ENCODE measurements around the gene ECI1.
A peak's percentile ranks its signal among the peaks of the same experiment; 100 is the strongest.

The ECI1 gene

GRCh38 chr16:2251296-2252111 lies at the start of gene ECI1:
Gene ECI1 (minus strand): TSS chr16:2251587. CDS start chr16:2251566, 21 bp downstream.
- peak; percentile 67 for DNase-seq

DNA sequence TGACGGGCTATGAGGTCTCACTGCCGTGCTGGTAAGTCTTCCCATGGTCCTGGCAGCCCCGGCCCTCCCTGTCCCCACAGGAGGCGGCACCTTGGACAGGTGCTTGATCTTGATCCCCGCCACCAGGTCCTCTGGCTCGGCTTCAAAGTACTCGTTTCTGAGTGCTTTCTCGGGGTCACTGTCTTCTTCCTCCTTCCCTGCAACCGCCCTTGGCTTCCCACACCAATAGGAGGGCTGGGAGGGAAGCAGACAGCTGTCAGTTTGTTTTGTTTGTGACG lies 48.5 kb upstream of the ECI1 start:
- DNase-seq = no peak

- DNase-seq = no peak
Measured at GRCh38 chr16:2299121-2299914, 47.9 kb upstream of the ECI1 start.

DNA sequence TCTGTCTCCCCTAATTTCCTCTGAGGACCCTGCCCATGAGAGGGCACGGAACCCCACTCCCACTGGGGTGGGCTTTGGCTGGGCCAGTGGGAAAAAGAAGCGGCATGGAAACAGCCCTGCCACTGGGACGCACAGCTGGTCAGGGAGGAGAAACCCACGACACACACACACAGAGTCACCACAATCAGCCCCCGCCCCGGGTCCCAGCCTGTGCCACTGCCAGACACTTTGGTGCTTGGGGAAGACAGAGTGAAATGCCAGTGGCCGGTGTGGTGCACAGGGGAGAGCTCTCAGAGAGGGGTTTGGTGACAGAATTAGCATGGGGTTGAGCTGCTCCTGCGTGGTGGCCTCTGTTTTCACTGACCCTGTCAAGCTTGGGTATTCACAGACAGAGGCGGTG lies 47.2 kb upstream of the ECI1 start:
- DNase-seq = no peak

GRCh38 chr16:2297506-2297860 lies 46.1 kb upstream of the ECI1 start:
- no peak for DNase-seq

DNA sequence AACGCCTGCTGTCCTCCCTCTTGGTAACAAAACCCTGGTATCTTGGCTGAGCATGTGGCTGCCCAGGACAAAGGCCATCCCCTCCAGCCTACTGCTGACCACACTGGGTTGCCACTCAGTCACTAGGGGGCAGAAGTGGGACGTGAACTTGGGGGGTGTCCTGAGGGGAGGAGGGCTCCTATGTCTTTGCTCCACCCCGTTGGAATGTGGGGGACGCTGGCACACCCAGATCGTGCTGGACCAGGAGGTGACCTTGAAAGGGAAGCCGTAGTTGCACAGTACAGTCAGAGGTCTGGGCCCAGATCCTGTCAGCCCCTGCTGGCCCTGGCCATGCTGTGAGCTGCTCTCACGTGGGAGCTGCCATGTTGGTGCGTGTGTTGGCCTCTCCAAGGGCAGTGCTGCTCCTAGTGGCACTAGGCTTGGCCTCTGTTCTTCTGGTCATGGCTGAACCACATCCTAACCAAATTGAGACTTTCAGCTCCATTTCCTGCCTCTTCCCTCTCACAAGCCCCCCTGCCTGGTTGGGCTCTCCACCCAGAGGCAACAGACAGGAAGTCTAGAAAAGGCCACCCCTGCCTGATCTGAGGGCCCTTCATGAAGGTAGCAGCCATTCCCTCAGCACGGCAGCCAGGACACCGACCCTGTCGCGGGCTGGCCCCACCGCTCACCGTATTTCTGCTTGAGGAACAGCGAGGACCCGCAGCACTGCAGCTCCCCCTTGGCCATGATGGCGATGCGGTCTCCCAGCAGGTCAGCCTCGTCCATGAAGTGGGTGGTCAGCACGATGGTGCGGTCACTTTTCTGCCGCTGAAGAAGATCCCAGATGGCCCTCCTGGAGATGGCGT lies 45.5 kb upstream of the ECI1 start:
- no peak for DNase-seq

DNA sequence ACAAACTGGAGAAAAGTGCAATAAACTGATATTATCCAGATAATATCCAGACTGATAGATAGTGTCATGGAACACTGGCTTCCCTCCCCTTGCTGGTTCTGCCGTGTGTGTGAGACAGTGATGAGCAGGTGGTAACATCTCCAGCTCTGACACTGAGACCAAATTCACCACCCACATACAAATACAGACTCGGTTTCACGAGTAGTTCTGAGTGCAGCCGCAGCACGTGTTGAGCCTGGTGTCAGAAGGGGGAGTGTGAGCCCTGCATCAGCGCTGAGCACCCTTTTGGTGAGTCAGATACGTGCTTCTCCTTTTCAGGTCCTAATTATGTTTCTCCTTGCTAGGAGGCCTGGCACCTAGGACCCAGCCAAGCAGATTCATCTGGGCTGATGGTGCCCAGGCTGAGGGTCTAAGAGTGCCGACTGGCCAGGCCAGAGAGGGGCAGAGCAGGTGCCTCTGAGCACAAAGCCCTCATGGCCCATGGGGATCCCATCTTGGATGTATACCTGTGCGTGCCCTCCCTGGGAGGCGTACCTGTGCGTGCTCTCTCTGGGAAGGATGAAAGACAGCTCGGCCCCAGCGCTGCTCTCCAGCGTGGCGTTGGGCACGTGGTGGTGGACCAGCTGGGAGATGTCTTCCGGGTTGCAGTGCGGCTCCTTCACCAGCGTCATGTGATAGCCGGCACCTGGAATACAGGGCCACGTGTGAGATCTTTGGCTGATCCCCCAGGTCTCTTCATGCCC lies 43.8 kb upstream of the ECI1 start:
- DNase-seq = no peak

DNA sequence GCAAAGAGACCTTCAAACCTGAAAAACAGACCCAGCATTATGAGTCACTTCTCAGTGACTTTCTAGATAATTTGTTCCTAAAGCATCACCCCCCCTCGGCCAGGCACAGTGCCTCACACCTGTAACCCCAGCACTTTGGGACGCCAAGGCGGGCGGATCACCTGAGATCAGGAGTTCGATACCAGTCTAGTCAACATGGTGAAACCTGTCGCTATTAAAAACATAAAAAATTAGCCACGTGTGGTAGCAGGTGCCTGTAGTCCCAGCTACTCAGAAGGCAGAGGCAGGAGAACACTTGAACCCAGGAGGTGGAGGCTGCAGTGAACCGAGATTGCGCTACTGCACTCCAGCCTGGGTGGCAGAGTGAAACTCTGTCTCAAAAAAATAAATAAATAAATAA lies 40.8 kb upstream of the ECI1 start:
- no peak for DNase-seq

DNA sequence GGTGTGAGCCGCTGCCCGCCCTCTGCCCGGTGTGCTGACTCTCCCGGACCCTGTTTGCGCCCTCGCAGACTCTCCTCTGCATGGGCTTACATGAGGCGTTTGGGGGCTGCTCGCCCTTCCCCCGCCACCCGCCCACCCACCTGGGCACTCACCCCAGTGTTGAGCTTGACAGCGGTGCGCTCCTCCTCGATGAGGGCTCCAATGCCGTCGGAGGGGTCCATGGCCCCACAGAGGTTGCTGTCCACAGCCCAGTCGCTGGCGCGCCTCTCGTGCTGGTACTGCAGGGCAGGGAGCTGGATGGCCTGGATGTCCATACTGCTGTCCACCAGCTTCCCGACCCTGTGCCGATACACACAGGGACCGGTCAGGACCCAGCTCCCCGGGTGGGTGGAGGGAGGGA lies 37.9 kb upstream of the ECI1 start:
- no peak for DNase-seq

DNA sequence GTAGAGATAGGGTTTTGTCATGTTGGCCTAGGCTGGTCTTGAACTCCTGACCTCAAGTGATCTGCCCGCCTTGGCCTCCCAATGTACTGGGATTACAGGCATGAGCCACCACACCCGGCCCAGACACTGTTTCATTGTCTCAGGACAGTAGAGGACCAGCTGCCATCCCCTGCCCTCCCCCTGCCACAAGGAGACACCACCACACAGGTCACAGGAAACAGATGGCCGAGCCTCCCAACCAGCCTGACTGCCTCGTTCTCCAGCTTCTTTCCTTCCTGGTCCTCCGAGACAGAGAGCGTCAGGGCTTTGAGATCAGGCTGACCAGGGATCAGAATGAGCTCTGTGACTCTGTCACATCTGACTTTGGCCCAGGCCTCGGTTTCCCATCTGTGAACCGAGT lies 37.3 kb upstream of the ECI1 start:
- no peak for DNase-seq

GRCh38 chr16:2287916-2288547 lies 36.6 kb upstream of the ECI1 start:
- no peak for DNase-seq

GRCh38 chr16:2286550-2286949 lies 35.2 kb upstream of the ECI1 start:
- no peak for DNase-seq

DNA sequence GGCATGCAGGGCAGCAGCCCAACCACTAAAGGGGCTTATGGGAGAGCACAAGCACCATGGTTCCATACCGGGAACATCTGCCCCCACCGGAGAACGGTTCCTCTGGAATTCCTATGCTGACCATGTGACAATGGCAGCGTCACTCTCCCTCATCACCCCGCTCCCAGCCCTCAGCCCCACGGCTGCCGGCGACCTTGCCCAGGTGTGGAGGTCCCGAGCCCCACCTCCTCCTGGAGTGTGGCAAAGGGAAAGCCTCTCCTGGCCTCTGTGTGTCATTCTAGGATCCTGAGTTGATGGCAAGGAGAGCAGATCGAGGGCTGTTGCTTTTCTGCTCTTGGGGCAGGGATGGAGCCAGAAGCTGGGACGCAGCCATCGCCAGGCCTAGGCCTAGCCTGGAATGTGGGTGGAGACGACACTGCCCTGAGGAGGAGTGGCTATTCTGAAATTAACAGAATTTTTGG lies 34.4 kb upstream of the ECI1 start:
- DNase-seq = no peak

- no peak for DNase-seq
Measured at GRCh38 chr16:2284797-2285576, 33.6 kb upstream of the ECI1 start.

GRCh38 chr16:2284001-2284770 lies 32.8 kb upstream of the ECI1 start:
- no peak for DNase-seq

- no peak for DNase-seq
Measured at GRCh38 chr16:2282866-2283555, 31.6 kb upstream of the ECI1 start.

GRCh38 chr16:2282262-2282661 lies 30.9 kb upstream of the ECI1 start:
- DNase-seq = no peak

DNA sequence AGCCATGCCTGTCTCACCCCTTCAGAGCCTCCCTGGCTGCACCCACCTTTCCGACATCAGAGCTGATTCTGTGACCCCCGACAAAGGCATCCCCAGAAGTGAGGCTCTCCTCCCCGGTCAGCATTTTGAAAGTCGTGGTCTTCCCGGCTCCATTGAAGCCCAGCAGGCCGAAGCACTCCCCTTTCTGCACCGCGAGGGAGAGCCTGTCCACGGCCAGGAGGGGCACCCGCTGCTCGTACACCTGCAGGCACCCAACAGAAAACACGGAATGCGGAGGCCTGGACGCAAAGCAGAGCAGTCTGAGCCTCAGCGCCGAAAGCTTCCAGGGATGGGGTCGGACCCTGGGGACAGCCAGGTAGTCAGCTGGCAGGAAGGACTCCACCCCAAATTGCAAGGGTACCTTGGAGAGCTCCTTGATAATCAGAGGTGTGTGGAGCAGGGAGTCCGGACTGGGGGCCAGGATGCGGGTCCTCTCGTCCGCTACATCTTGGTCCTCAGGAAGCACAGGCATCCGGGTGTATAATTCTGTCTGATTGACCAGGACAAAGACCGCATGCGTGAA lies 29.7 kb upstream of the ECI1 start:
- no peak for DNase-seq

DNA sequence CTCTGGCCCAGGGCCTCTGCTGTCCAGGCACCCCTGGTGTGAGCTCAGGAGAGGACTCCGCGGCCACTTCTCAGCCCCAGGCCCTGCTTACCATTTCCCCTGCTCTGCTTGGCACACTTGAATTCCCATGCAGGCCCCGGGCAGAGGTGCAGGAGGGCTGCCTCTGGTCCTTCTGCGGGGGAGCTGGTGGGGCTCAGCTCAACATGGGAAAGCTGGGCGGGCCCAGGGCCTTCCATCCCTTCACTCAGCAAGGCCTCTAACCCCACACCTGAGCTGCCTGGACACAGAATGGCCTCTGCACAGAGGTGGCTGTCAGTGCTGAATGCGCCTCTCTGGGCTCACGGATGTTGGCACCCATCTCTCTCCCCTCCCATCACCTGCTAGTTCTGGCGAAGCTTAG lies 29.1 kb upstream of the ECI1 start:
- DNase-seq = no peak

Measured in NCI-H446 treated with DMSO at 0.1 percent for 48 hours (cell line).